ENCODE measurements around the gene HCRT. TPM values are rescaled to one million over a fixed set of nuclear protein-coding genes. Genes with fewer than 3 reads are reported as not detected.
A peak's percentile ranks its signal among the peaks of the same experiment; 100 is the strongest.
"Not testable (repeated sequence)": the region's sequence is repeated elsewhere in the genome, so short reads cannot be mapped to it uniquely, and the experiment has no call there.

The HCRT gene
- total RNA-seq, 3 donors from 2014 or later, result not detected

DNA sequence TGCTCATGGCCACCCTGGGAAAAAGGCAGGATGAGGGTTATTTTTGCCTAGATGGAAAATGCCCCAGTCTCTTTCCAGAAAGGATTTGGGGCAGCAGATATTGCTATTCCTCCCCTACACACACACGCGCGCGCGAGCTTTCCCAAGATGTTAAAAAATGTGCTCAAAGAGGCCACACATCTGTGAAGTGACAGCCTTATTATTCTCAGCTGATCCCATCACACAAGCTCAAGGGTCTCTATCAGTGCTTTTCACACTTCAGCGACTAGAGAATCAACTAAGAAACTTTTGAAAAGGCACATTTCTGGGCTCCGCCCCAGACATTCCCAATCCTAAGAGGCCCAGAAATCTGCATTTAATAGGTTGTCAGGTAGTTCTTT, 24.7 kb downstream of the HCRT start:
- no peaks in the 10 kb centered on the region for H3K36me3 ChIP-seq (ENCODE audit: low read depth)
- DNase-seq, result no peak
- intact Hi-C loops (cut with DNase I, micrococcal nuclease), result no loop called here
- H3K4me3 ChIP-seq, result no peak overlapping the region
- TF ChIP-seq, protein P1, sequence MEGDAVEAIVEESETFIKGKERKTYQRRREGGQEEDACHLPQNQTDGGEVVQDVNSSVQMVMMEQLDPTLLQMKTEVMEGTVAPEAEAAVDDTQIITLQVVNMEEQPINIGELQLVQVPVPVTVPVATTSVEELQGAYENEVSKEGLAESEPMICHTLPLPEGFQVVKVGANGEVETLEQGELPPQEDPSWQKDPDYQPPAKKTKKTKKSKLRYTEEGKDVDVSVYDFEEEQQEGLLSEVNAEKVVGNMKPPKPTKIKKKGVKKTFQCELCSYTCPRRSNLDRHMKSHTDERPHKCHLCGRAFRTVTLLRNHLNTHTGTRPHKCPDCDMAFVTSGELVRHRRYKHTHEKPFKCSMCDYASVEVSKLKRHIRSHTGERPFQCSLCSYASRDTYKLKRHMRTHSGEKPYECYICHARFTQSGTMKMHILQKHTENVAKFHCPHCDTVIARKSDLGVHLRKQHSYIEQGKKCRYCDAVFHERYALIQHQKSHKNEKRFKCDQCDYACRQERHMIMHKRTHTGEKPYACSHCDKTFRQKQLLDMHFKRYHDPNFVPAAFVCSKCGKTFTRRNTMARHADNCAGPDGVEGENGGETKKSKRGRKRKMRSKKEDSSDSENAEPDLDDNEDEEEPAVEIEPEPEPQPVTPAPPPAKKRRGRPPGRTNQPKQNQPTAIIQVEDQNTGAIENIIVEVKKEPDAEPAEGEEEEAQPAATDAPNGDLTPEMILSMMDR (IDR thresholded peaks at IDR 0.05), result no peak
- H3K4me1 ChIP-seq (ENCODE audit: low read depth), result no peaks in the 10 kb centered on the region
- H3K9me3 ChIP-seq, result no peaks in the 10 kb centered on the region
- no peak for ATAC-seq

DNA sequence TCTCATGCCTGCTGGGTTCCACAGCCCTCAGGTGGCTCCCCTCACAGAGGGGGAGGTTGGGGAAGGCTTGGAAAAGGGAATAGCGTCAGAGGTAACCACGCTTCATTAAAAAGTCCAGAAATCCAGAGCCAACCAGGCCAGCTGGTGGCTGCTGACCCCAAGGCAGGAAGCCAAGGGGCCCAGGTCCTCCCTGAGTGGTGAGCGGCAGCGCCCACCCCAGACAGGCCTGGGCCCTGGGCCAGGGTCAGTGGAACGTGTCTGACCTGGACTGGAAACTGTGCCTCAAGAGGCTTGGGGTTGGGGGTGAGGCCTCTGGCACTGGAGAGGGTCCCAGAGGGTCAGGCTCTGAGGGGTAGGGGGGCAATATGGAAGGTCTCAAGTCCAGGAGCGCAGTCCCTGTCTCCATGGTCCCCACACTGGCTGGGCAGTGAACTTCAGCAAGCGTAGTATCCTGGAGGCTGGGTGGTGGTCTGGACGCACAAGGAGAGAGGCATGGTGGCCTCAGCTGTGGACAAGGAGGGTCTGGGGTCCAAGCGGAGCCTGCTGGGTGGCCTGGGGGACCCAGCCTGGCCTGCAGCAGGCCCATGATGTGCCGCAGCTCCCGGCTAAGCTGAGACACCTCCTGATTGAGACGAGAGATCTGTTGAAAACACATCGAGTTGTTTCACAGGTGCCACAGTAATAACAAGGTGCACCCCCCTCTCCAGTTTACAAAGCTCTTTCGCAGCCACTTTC, 25.3 kb downstream of the HCRT start:
- DNase-seq, result no peak
- Histone ChIP-seq H3K36me3 (ENCODE audit: low read depth) (no peaks in the 10 kb centered on the region), H3K4me1 (ENCODE audit: low read depth) (no peaks in the 10 kb centered on the region), H3K4me3 (no peak overlapping the region), H3K9me3 (no peaks in the 10 kb centered on the region)
- TF ChIP-seq, protein P1 (IDR thresholded peaks at IDR 0.05), result no peak
- ATAC-seq, result no peak
- intact Hi-C loops (cut with DNase I, micrococcal nuclease), result no loop called here

DNA sequence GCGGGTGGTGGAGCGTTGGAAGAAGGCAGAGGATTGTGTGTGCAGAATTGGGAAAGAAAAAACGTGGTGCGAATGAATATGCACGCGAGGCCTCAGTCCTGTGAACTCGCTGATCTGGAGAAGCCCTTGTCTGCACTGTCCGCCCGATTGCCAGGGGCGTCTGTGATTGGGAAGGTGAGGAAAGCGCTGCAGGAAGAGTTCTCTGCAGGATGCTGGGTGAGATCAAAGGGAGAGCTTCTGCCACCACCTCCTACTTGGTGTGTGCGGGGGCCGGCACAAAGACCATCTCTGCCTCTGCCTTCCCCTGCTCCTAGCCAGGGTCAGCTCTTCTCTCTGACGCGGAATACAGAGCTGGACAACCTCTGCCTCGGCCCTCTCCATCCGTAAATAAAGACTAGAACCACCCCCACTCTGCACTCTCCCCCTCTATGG, 29.6 kb downstream of the HCRT start:
- no peak for ATAC-seq

DNA sequence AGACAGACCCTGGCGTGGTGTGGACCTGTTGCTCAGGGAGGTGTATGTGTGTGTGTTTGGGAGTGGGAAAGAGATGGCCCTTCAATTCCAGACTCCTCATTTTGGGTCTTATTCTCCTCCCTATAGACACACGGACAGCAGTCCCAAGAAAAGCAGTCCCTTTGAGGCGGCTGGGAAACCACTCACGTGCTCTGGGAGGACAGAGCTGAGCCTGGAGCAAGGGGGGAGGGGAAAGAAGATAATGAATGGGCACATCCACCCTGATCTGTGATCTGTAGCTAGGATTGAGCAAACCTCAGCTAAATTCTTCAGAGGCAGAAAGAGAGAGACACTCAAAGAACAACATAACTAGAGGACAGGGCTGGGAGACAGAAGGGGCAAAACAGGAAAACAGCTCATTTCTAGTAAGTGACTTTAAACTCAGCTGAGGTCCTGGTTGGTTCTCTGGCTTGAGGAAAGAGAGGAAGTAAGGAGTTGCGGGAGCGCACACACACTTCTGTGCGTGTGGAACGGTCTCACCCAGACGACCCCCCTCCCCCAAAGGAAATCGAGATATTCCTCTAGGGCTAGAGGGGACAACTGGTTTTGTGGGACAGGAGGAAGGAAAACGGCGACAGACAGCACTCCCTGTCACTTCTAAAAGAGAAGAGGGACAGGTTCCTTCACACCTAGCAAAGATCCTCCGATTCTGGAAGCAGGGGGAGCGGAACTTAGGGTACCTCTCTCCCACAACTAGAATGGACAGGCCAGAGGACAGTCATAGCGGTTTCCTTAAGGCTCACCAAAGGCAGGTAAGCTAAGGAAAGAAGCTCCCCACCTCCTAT, 31.1 kb downstream of the HCRT start:
- Histone ChIP-seq H3K9me3 (no peaks in the 10 kb centered on the region), H3K4me1 (ENCODE audit: low read depth) (peaks cover 13% of the 10 kb centered on the region), H3K4me3 (peak overlapping the region; percentile 83), H3K36me3 (ENCODE audit: low read depth) (no peaks in the 10 kb centered on the region)
- DNase-seq (no peak), ATAC-seq (peak; percentile 1)
- TF ChIP-seq, protein P1 (IDR thresholded peaks at IDR 0.05), result no peak
- intact Hi-C loops (cut with DNase I, micrococcal nuclease), result no loop called here

More for the DNA sequence above, 29.6 kb downstream of the HCRT start:
- DNase-seq, result no peak
- Histone ChIP-seq H3K9me3 (no peaks in the 10 kb centered on the region), H3K36me3 (ENCODE audit: low read depth) (no peaks in the 10 kb centered on the region), H3K4me3 (no peak overlapping the region), H3K4me1 (ENCODE audit: low read depth) (peaks cover 13% of the 10 kb centered on the region)
- intact Hi-C loops (cut with DNase I, micrococcal nuclease), result no loop called here
- TF ChIP-seq, protein P1 (IDR thresholded peaks at IDR 0.05), result no peak

DNA sequence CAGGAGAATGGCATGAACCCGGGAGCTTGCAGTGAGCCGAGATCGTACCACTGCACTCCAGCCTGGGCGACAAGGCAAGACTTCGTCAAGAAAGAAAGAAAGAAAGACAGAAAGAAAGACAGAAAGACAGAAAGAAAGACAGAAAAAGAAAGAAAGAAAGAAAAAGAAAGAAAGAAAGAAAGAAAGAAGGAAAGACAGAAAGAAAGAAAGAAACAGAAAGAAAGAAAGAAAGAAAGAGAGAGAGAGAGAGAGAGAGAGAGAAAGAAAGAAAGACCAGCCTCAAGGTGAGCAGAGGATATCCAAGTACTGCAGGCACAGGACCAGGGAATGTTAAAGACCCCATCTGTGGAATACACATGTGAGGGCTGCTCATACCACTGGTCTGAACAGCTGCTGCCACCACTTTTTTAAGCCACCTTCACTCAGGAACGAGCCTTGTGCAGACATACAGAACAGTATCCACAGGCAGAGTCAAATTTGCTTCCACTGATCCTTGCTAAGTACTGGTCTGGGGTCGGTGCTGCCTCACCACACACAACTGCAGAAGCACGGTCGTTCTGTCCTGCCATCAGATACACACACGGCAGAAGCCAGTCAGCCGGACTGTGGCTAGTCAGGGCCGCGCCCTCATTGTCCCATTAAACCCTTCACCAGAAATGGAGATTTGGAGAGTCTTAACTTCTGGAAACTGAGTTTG, 38.2 kb downstream of the HCRT start:
- no peaks in the 10 kb centered on the region for H3K36me3 ChIP-seq (ENCODE audit: low read depth)
- intact Hi-C loops (cut with DNase I, micrococcal nuclease), result no loop called here
- ATAC-seq (no peak), DNase-seq (no peak)
- no peaks in the 10 kb centered on the region for H3K9me3 ChIP-seq
- H3K4me3 ChIP-seq, result no peak overlapping the region
- TF ChIP-seq, protein P1 (IDR thresholded peaks at IDR 0.05), result no peak
- peaks cover 4% of the 10 kb centered on the region for H3K4me1 ChIP-seq (ENCODE audit: low read depth)

DNA sequence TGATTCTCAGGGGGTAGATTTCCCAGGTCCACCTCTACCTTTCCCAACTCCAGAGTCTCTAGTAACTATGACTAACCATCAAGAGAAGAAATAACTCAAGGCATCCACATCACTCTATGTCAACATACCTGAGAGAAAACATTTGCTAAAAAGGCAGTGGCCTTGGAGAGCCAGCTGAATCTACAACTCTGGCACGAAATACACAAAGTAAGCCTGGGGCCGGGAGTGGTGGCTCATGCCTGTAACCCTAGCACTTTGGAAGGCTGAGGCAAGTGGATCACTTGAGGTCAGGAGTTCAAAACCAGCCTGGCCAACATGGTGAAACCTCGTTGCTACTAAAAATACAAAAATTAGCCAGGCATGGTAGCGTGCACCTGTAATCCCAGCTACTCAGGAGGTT, 42.1 kb downstream of the HCRT start:
- intact Hi-C loops (cut with DNase I, micrococcal nuclease); H3K4me3 ChIP-seq; H3K36me3 ChIP-seq (ENCODE audit: low read depth); ATAC-seq; H3K4me1 ChIP-seq (ENCODE audit: low read depth); H3K9me3 ChIP-seq; DNase-seq: not testable (repeated sequence)
